Activated T-cell treated with anti-CD3 and anti-CD28 coated beads for 4 hours (primary cell): ENCODE results near the gene DYNC1I1.

Experiments used
- DNase-seq: peaks from one replicate; pipeline ENCODE4 v3.0.0-alpha.2; 2020

Gene DYNC1I1

GRCh38 chr7:96034940-96035727, 262.8 kb downstream of the DYNC1I1 start:
- DNase-seq, result no peak

GRCh38 chr7:96040250-96040772, 268.0 kb downstream of the DYNC1I1 start:
- DNase-seq, result no peak

- no peak for DNase-seq
These were observed 268.8 kb downstream of the DYNC1I1 start for GRCh38 chr7:96041171-96041570.

GRCh38 chr7:96045181-96045580, 272.8 kb downstream of the DYNC1I1 start:
- no peak for DNase-seq

GRCh38 chr7:96045919-96046318, 273.6 kb downstream of the DYNC1I1 start:
- DNase-seq, result no peak

GRCh38 chr7:96052289-96052688, 279.9 kb downstream of the DYNC1I1 start:
- DNase-seq, result no peak

- no peak for DNase-seq
These were observed 280.6 kb downstream of the DYNC1I1 start for GRCh38 chr7:96052860-96053470.

- DNase-seq, result no peak
These were observed 283.4 kb downstream of the DYNC1I1 start for GRCh38 chr7:96055717-96056116.

GRCh38 chr7:96059075-96059474, 286.7 kb downstream of the DYNC1I1 start:
- no peak for DNase-seq

- DNase-seq, result no peak
These were observed 288.7 kb downstream of the DYNC1I1 start for GRCh38 chr7:96061009-96061408.

- no peak for DNase-seq
These were observed 289.5 kb downstream of the DYNC1I1 start for GRCh38 chr7:96061844-96062243.

- DNase-seq, result no peak
These were observed 295.0 kb downstream of the DYNC1I1 start for GRCh38 chr7:96067321-96067720.

- no peak for DNase-seq
These were observed 297.0 kb downstream of the DYNC1I1 start for GRCh38 chr7:96069401-96069800.

- DNase-seq, result no peak
These were observed 302.5 kb downstream of the DYNC1I1 start for GRCh38 chr7:96074871-96075270.

GRCh38 chr7:96075510-96076349, 303.4 kb downstream of the DYNC1I1 start:
- peak; percentile 19 for DNase-seq

GRCh38 chr7:96076350-96076707, 304.0 kb downstream of the DYNC1I1 start:
- DNase-seq, result no peak

- no peak for DNase-seq
These were observed 307.7 kb downstream of the DYNC1I1 start for GRCh38 chr7:96080027-96080426.

GRCh38 chr7:96084881-96085553, 312.7 kb downstream of the DYNC1I1 start:
- no peak for DNase-seq

GRCh38 chr7:96085953-96086352, 313.6 kb downstream of the DYNC1I1 start:
- DNase-seq, result no peak

GRCh38 chr7:96088579-96088978, 316.2 kb downstream of the DYNC1I1 start:
- DNase-seq, result no peak

- no peak for DNase-seq
These were observed 317.2 kb downstream of the DYNC1I1 start for GRCh38 chr7:96089511-96089910.

GRCh38 chr7:96090756-96091155, 318.4 kb downstream of the DYNC1I1 start:
- DNase-seq, result no peak

GRCh38 chr7:96093435-96093834, 321.1 kb downstream of the DYNC1I1 start:
- DNase-seq, result no peak
